GM19328 (cell line): ENCODE data around the gene GTF2B.
"Not testable (repeated sequence)": the region's sequence is repeated elsewhere in the genome, so short reads cannot be mapped to it uniquely, and the experiment has no call there.

Source experiments
- ATAC-seq: cut with Tn5 transposase; IDR thresholded peaks from one replicate; pipeline ENCODE4 v1.9.1; 2021; ENCODE audit warnings: mild to moderate bottlenecking, moderate library complexity; ENCODE audit not compliant: unreplicated experiment

Gene GTF2B

DNA sequence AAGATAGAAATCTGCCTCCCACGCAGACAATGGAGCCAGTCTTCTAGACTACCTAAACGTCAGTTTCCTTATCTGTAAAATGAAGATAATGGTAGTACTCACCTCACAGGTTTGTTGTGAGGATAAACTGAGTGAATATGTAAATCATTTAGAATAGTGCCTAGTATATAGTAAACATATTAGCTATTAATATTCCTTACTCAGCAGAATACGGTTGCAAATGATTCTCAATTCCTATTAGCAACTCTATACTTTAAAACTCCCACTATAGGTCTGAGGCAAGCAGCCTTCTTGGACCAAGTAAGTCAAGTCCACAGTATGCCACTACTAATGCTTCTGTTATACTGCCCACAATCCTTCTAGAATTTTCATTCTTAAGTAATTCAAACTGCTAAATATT is 5.4 kb downstream of the GTF2B start:
- ATAC-seq, result no peak

DNA sequence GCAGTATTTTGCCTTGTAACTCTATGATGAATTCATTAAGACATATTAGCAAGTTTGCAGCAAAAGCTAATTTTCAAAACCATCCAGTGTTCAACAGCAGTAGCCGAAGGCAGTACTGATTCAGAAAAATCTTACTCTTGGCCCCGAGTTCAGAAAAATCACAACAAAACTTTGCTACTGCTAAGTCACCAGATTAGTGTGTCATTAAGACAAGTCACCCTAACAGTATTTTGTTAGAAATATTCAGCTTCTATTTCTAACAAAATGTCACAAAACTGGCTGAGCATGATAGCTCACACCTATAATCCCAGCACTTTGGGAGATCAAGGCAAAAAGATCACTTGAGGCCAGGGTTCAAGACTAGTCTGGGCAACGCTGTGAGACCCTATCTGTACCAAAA is 8.2 kb downstream of the GTF2B start:
- ATAC-seq, result no peak

DNA sequence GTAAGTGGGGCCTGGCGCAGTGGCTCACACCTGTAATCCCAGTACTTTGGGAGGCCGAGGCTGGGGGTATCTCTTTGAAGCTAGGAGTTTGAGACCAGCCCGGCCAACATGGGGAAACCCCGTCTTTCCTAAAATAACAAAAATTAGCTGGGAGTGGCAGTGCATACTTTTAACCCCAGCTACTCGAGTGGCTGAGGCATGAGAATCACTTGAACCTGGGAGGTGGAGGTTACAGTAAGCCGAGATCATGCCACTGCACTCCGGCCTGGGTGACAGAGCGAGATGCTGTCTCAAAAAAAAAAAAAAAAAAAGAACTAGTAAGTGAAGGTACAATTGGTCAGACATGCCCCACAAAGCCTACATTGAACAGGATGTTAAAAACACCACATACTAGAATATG is 10.7 kb downstream of the GTF2B start:
- ATAC-seq, result not testable (repeated sequence)

DNA sequence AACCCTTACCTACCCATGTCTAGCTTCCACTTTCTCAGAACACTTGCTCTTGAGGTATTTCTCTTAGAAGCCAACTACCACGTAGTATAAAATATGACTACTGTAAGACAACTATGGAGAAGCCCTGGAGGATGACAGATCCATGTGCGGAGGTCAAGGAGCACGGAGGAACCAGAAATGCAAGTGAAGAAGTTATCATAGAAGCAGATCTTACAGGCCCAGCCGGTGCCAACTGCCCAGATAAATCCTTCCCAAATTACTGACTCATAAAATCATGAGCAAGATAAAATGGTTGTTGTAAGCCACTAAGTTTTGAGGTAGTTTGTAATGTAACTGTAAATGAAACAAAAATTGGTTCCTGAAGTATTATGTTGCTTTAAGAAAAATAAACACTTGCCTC is 12.6 kb downstream of the GTF2B start:
- ATAC-seq, result no peak

DNA sequence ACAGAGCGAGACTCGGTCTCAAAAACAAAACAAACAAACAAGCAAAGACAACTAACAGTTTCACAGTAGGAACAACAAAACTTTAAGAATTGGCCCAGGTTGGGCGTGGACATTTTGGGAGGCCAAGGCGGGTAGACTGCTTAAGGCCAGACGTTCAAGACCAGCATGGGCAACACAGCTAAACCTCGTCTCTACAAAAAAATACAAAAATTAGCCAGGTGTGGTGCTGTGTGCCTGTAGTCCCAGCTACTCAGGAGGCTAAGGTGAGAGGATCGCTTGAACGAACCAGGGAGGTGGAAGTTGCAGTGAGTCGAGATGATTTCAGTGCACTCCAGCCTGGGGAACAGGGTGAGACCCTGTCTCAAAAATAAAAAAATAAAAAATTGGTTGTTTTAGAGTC is 13.5 kb downstream of the GTF2B start:
- no peak for ATAC-seq

DNA sequence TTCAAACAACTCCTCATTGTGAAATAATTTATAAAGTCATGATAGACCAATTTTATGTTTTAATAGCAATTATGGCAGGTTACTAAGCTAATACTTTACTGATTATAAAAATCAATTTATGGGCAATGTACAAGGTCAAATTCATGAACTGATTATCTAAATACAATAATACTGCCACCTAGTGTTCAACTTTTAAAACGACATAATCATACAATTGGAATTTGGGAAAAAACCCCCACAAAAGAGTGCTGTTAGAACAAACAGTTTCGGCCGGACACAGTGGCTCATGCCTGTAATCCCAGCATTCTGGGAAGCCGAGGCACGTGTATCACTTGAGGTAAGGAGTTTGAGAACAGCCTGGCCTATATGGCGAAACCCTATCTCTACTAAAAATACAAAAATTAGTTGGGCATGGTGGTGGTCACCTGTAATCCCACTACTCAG is 14.0 kb downstream of the GTF2B start:
- ATAC-seq, result no peak

DNA sequence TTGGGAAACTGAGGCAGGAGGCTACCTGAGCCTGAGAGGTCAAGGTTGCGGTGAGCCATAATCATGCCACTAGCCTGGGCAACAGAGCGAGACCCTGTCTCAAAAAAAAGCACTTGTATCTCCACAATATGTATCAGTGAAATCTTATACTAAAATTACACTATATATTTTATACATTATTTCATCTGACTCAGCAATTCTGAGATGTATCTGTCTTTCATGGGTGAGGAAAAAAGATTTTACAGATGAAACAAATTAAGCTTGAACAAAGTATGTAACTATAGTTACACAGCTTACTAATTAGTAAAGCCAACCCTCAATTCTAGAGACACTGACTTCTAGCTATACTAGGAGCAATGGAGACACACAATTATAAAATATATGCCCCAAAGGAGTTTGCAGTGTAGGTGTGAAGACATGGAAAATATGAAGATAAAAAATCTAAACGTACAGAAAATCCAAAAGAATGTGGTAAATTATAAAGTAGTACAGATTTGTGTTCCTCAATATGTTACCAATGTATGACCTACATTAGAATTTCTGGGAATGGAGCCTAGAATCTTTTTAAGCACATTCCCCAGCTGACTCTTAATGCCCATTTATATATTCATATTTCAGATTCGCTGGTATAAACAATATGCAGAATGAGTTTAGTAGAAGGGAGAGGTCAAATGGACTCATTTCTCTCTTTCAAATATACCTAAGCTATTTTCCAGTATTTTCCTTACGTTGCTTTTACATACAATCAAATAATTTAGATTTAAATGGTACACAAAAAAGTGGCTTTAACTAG is 14.6 kb downstream of the GTF2B start:
- no peak for ATAC-seq

DNA sequence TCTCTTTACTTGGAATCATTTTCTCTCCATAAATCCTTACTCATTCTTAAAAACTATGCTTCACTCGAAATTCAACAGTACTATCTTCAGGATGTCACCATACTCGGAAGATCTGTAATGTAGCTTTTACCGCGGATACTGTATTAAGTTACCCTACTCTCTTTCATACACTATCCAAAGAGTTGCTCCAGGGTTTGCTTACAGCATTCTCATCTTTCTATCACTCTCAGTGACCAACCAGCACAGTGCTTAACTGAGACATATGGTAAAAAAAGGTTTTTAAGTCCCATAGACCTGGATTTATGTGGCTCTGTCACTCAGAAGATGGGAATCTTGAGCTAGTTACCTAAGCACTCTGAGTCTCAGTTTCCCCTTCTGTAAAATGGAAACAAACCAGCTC is 15.8 kb downstream of the GTF2B start:
- no peak for ATAC-seq

DNA sequence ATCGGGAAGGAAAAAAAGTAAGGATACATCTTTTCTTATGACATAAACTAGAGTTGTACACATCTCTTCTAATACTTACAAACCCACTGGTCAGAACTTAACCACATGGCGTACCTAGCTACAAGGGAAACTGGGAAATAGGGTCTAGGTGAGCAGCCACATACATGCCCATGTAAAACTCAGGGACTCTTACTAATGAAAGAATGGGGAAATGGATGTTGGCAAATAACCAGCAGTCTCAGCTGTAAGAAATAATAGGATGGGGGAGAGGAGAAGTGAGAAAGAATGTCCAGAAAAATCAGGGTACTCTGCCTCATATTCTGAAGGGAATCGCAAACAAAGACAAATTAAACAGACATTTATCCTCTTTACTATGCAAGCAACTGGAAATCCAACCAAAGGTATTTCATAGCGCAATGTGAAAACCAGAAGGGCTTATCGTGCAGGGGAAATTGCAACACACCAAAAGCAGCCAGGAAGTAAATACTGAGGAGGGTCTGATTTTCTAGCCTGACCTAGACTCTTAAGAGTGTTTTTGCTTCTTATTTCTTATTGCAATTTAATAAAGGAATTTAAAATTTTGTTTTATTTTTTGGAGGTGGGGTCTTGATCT is 17.5 kb downstream of the GTF2B start:
- no peak for ATAC-seq

DNA sequence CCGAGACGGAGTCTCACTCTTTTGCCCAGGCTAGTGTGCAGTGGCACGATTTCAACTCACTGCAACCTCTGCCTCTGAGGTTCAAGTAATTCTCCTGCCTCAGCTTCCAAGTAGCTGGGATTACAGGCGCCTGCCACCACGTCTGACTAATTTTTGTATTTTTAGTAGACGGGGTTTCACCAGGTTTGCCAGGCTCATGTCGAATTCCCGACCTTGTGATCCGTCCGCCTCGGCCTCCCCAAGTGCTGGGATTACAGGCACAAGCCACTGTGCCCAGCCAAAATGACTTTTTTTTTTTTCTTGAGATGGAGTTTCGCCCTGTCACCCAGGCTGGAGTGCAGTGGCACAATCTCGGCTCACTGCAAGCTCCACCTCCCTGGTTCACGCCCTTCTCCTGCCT is 21.7 kb downstream of the GTF2B start:
- not testable (repeated sequence) for ATAC-seq

DNA sequence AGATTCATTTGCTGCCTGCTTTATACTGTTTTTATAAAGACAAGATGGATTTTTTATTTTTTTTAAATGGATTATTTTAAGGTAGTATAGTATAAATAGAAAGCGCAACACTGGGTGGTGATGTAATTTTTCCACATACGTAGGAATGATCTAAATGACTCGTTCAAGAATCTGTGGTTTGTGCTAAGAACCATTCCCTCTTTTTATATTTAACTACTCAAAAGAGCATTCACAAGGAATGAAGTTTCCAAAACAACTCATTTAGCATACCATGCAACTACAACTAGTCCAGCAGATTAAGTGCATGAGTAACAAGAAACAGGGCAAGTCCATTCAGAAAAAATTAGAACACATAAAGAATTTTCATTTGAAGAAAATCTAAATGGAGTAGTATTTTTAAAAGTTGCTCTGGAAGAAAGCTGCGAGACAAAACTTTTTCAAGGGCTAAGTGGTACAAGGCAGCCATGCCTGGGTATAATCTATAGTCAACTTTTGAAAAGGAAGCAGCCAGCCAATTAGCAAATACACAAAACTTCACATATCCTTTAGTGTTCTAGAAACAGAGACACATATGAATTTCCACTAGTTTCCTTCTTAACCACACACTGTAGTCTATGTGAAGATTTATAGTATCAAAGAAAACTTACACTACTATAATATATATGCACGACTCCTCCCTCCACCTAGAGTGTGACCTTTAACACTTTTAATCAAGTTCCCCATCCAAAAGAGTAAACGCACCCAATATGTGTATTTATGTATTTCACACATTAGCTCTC is 23.4 kb downstream of the GTF2B start:
- ATAC-seq, result no peak

DNA sequence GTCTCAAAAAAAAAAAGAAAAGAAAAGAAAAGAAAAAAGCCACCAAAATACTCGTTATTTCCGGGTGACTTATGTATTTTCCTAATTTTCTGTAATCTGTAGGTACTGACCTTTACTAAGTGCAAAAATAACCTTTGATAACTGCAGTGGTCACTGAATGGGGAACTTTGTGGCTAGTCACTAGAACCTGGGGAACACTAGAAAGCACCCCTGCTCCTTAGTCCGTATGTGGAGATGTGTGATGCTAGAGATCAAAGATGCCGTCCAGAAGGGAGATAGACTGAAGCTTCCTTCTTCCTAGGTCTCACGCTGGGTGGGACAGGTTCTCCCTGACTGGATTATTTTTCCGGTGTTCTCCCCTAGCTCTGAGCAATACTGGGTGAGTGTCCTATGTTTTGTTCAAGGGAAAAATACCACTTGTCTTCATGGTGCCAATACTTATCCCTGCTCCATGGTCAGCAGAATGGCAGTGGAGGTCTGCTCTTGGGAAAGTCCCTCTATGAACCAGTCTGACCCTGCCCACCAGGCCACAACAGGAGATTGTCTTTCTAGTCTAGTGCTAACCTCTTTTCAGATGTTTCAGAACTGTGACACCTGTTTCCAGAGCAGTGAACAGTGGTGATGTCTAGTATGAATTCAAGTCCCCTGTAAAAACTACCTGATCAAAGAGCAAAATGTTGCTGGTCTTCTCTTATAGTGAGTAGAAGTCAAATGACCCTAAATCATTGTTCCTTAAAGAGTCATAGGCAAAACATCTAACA is 39.9 kb downstream of the GTF2B start:
- ATAC-seq, result no peak

DNA sequence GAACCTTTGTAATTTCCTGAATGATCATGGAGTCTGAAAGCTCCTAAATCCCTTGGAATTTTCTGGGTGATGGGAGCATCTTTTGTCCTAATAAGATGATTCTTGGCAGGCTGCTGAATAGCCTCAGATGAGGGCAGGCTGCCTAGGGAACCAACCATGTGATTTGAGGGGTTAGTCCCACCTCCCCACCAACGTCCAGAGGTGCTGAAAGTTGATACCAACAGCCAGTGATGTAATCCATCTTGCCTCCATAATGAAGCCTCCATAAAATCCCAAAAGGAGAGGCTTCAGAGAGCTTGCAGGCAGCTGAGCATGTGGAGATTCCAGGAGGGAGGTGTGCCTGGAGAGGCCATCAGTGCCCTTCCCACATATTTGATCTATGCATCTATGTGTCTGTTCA is 43.7 kb downstream of the GTF2B start:
- no peak for ATAC-seq

DNA sequence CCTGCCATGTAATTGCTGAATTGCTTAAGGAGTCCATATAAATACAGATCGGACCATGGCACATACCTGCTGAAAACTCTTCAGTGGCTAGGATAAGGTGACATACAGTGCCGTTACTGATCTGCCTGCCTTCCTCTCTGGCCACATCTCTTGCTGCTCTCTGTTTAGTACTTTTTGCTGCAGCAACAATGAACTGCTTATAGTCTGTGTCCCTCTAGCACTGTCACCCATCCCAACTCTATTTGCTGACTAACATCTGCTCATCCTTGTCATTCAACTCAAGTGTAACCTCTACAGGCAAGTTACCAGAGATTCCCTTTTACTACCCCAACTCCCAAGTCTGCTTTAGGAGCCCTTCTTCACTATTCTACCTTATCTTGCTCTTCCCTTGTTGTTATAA is 65.6 kb downstream of the GTF2B start:
- no peak for ATAC-seq

DNA sequence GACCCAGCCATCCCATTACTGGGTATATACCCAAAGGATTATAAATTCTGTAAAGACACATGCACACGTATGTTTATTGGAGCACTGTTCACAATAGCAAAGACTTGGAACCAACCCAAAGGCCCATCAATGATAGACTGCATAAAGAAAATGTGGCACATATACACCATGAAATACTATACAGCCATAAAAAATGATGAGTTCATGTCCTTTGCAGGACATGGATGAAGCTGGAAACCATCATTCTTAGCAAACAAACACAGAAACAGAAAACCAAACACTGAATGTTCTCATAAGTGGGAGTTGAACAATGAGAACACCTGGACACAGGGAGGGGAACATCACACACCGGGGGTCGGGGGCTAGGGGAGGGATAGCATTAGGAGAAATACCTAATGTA is 71.7 kb downstream of the GTF2B start:
- ATAC-seq, result not testable (repeated sequence)

DNA sequence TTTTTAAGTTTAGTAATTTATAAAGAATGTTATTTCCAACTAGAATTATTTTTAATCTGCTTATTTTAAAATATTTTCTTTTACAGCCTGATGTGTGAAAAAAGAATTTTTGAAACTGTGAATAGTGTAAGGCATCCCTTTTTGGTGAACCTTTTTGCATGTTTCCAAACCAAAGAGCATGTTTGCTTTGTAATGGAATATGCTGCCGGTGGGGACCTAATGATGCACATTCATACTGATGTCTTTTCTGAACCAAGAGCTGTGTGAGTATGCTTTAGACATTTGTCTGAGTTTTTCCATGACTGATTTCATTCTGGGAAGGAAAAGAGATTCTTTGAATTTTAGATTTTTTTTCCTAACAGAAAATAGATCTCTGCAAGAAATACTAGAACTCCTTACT is 77.9 kb downstream of the GTF2B start:
- no peak for ATAC-seq

DNA sequence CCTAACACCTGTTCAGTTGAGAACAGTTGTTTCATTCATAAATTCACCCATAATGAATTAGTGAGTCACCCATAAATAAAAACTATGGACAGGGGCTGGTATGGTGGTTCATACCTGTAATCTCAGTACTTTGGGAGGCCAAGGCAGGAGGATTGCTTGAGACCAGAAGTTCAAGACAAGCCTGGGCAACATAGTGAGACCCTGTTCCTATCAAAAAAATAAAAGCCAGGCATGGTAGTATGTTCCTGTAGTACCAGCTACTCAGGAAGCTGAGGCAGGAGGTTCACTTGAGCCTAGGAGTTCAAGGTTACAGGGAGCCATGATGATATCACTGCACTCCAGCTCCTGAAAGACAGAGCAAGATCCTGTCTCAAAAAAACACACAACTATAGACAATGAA is 79.0 kb downstream of the GTF2B start:
- ATAC-seq, result no peak

DNA sequence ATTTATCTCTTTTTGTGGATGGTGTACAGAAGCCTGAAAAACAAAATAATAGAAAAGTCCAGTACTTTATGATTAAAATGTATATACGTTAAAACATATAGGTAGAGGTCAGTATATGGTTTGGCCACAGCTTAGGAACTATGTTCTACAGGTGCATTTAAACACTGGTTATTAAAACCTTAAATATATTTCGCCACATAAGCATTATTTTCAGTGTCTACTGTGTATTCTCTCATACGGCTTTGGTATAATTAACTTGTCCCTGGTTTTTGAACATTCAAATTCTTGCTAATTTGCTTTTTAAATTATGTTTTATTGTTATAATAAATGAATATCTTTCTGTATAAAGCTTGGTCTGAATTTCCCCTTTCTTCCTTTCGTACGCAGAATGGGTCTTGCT is 87.9 kb downstream of the GTF2B start:
- no peak for ATAC-seq

DNA sequence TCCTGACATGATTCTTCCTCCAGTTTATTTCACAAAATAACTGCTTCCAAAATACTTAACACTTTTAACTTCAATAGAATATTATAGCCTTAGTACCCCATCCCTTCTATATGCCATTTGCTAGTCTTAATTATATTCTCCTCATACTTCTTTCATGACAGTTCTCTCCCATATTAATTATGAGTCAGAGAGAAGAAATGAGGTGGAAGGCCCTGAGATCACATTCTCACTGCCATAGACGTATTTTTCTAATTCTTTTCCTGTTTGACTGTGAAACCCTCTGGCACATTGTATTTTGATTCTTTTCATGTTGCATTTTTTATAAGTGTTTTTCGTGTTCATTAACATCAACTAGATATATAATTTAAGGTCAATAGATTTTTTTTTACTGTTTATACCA is 88.4 kb downstream of the GTF2B start:
- ATAC-seq, result no peak
